ENCODE data around the gene SPOCD1. TPM values are rescaled to one million over a fixed set of nuclear protein-coding genes. Genes with fewer than 3 reads are reported as not detected.

Gene SPOCD1
- total and polyA plus RNA-seq, 2 of the 4 experiments (the other 2 are of a cell fraction) = 59.7 to 132 TPM

DNA sequence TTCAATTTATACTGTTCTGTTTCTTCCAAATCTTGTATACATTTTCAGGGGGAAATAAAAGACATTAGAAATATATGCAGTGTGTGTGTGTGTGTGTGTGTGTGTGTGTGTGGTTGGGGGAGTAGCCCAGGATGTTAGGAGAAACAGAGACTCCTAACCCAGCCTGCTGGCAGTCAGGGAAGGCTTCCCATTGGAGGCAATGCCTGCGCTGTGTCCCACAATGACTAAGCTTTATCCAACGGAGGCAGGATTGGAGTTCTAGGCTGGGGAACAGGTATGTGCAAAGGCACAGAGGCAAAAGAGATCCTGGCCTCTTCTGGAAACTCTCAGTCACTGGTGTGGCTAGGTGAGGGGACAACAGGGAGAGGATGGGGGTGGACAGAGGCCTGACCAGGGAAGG lies 35.2 kb downstream of the SPOCD1 start:
- Histone ChIP-seq H3K56ac (ENCODE audit: extremely low read depth, insufficient read depth, low read length) (no peak overlapping the region), H2AK5ac (ENCODE audit: low read depth, low read length) (no peak overlapping the region), H3K9ac (ENCODE audit: low read depth, low read length) (no peak overlapping the region), H3K9me3 (ENCODE audit: control insufficient read depth, insufficient read depth, low read length) (no peaks in the 10 kb centered on the region; the same call in 1 of the 2 replicates), H3K36me3 (ENCODE audit: control insufficient read depth, insufficient read depth, low read length) (no peaks in the 10 kb centered on the region), H3K79me1 (ENCODE audit: low read depth in 1 of 2, low read length in 2 of 2) (no peaks in the 10 kb centered on the region), H3K9me1 (ENCODE audit: insufficient read depth, low read length) (peaks cover 3% of the 10 kb centered on the region; the same call in 1 of the 2 replicates), H3K4me2 (ENCODE audit: low read depth, low read length) (no peak overlapping the region), H3K4ac (ENCODE audit: low read depth, low read length) (no peak overlapping the region), H3K4me3 (ENCODE audit: insufficient read depth, low read depth, low read length) (no peak overlapping the region), H4K20me1 (ENCODE audit: insufficient read depth, low read length) (no peaks in the 10 kb centered on the region), H2AK9ac (replicated peaks; ENCODE audit: low read depth, low read length, poor library complexity) (no peak overlapping the region), H2BK15ac (ENCODE audit: low read depth, low read length) (no peak overlapping the region), H3K18ac (ENCODE audit: low read depth, low read length) (no peak overlapping the region), H2BK120ac (ENCODE audit: low read depth, low read length) (no peak overlapping the region), H3K27me3 (ENCODE audit: control insufficient read depth, insufficient read depth, low read length) (peaks cover 14% of the 10 kb centered on the region), H4K8ac (ENCODE audit: low read depth in 2 of 2, low read length in 2 of 2) (no peak overlapping the region), H3K23ac (ENCODE audit: low read depth, low read length) (no peak overlapping the region), H4K91ac (ENCODE audit: insufficient read depth, low read depth, low read length) (no peak overlapping the region), H4K5ac (ENCODE audit: low read depth, low read length) (no peak overlapping the region), H2BK5ac (ENCODE audit: low read depth, low read length, poor library complexity, severe bottlenecking) (no peak overlapping the region), H3K27ac (ENCODE audit: insufficient read depth, low read length) (no peak overlapping the region), H2BK20ac (ENCODE audit: low read depth, low read length) (no peak overlapping the region), H3K4me1 (ENCODE audit: control insufficient read depth, insufficient read depth, low read length) (peaks cover 10% of the 10 kb centered on the region), H2AFZ (replicated peaks; ENCODE audit: low read length, poor library complexity) (no peak overlapping the region), H3K14ac (replicated peaks; ENCODE audit: low read depth, low read length) (no peak overlapping the region)
- CTCF ChIA-PET = no interaction called here
- ATAC-seq (ENCODE audit: low read depth) = peak; percentile 18; the same call in 1 of the 2 replicates
- POLR2A ChIA-PET (ENCODE audit: unreplicated experiment) = no interaction called here
- no TSS peak for BruUV-seq (replicated peaks)
- in situ Hi-C loops (cut with MboI; ENCODE audit: low sequenced_read_pairs) (no loop called here), dilution Hi-C loops (cut with HindIII; ENCODE audit: low sequenced_read_pairs, unreplicated experiment) (no loop called here), intact Hi-C loops (cut with micrococcal nuclease) (no loop called here)
- no peak for DNase-seq
- TF ChIP-seq NFE2L2 (IDR thresholded peaks at IDR 0.05; ENCODE audit: low read depth, low read length) (no peak; the same call in 1 of the 2 replicates), MAFK (IDR thresholded peaks at IDR 0.05; ENCODE audit: low read depth, low read length) (no peak)
- WGBS, 2 experiments (ENCODE audit: extremely low coverage in 2 of 2, insufficient read length in 1 of 2) = 75% methylated on average over 2 of the region's 2 CpGs; no CpG with 5 or more reads in 1 of the 2 experiments
